ENCODE results near the gene RLN2.

RLN2 gene

GRCh38 chr9:5315187-5315923, 10.8 kb upstream of the RLN2 start:
- no peak for TF ChIP-seq REST (IDR thresholded peaks at IDR 0.05; ENCODE audit: insufficient read depth in 1 of 2, low read depth in 2 of 2, low read length in 2 of 2)
- no peak for TF ChIP-seq POLR2AphosphoS5 (IDR thresholded peaks at IDR 0.05; ENCODE audit: low read depth, low read length)
- no peak for TF ChIP-seq SIN3A (IDR thresholded peaks at IDR 0.05; ENCODE audit: borderline replicate concordance, insufficient read depth, low read length)
- no peak for TF ChIP-seq TAF1 (IDR thresholded peaks at IDR 0.05; ENCODE audit: borderline replicate concordance, insufficient read depth, low read length)
- no peak for TF ChIP-seq FOXP2 (optimal IDR thresholded peaks at IDR 0.05; ENCODE audit: borderline replicate concordance, extremely low read depth, extremely low read length, insufficient read depth)

DNA sequence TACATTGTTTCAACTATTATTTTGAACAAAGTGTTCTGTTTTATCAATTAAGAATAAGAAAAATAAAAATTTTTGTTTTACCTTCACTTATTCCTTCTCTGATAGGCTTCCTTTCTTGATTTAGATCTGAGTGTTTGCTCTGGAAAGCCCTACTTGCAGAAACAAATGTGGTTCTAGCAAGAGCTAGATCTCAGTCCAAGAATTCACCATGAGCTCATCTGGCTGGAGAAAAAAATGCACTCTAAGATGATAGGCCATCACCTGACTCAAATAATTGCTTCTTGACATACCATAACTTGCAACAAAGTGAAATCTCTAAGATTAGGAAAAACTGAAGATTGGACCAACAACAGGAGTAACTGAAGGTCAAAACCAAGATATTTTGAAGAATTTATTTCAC, 6.3 kb upstream of the RLN2 start:
- no peak for TF ChIP-seq REST (IDR thresholded peaks at IDR 0.05; ENCODE audit: insufficient read depth in 1 of 2, low read depth in 2 of 2, low read length in 2 of 2)
- no peak for TF ChIP-seq FOXP2 (optimal IDR thresholded peaks at IDR 0.05; ENCODE audit: borderline replicate concordance, extremely low read depth, extremely low read length, insufficient read depth)
- no peak for TF ChIP-seq POLR2AphosphoS5 (IDR thresholded peaks at IDR 0.05; ENCODE audit: low read depth, low read length)
- TF ChIP-seq TAF1 (IDR thresholded peaks at IDR 0.05; ENCODE audit: borderline replicate concordance, insufficient read depth, low read length): no peak
- TF ChIP-seq SIN3A (IDR thresholded peaks at IDR 0.05; ENCODE audit: borderline replicate concordance, insufficient read depth, low read length): no peak

GRCh38 chr9:5305741-5306140, 1.2 kb upstream of the RLN2 start:
- TF ChIP-seq FOXP2 (optimal IDR thresholded peaks at IDR 0.05; ENCODE audit: borderline replicate concordance, extremely low read depth, extremely low read length, insufficient read depth) (no peak), REST (IDR thresholded peaks at IDR 0.05; ENCODE audit: insufficient read depth in 1 of 2, low read depth in 2 of 2, low read length in 2 of 2) (no peak), SIN3A (IDR thresholded peaks at IDR 0.05; ENCODE audit: borderline replicate concordance, insufficient read depth, low read length) (no peak), TAF1 (IDR thresholded peaks at IDR 0.05; ENCODE audit: borderline replicate concordance, insufficient read depth, low read length) (no peak), POLR2AphosphoS5 (IDR thresholded peaks at IDR 0.05; ENCODE audit: low read depth, low read length) (no peak)

DNA sequence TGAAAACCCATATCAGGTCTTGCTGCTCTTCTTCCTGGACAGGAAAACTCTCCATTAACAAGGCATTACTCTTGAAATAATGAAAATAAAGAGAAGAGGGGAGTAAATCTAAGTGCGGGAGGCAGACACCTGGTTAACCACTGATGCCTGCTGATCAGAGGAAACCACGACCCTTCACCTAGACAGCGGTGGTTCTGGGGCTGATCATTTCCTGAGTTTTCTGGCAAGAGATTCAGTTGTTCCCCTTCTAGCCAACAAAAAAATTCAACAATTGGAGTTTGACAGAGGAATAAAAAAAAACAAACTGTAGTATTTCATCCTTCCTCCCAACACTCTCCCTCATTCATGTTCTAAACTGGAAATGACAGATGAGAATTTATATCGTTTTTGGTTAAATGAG, 3.0 kb downstream of the RLN2 start:
- TF ChIP-seq FOXP2 (optimal IDR thresholded peaks at IDR 0.05; ENCODE audit: borderline replicate concordance, extremely low read depth, extremely low read length, insufficient read depth): no peak

GRCh38 chr9:5292141-5292540, 12.4 kb downstream of the RLN2 start:
- TF ChIP-seq POLR2AphosphoS5 (IDR thresholded peaks at IDR 0.05; ENCODE audit: low read depth, low read length) (no peak), TAF1 (IDR thresholded peaks at IDR 0.05; ENCODE audit: borderline replicate concordance, insufficient read depth, low read length) (no peak), SIN3A (IDR thresholded peaks at IDR 0.05; ENCODE audit: borderline replicate concordance, insufficient read depth, low read length) (no peak), REST (IDR thresholded peaks at IDR 0.05; ENCODE audit: insufficient read depth in 1 of 2, low read depth in 2 of 2, low read length in 2 of 2) (no peak), FOXP2 (optimal IDR thresholded peaks at IDR 0.05; ENCODE audit: borderline replicate concordance, extremely low read depth, extremely low read length, insufficient read depth) (no peak)

All from PFSK-1 (cell line).